Esophagus mucosa (tissue), 1 donor: ENCODE results near the gene SHROOM3. TPM values are rescaled to one million over a fixed set of nuclear protein-coding genes. Genes with fewer than 3 reads are reported as not detected.
A peak's percentile ranks its signal among the peaks of the same experiment; 100 is the strongest.
"Not testable (repeated sequence)": the region's sequence is repeated elsewhere in the genome, so short reads cannot be mapped to it uniquely, and the experiment has no call there.

Experiments
- ATAC-seq: fragments of 200-7000 bp; cut with Tn5 transposase; one replicate; pipeline ENCODE4 v1.9.1; 2020
- total RNA-seq: library from RNA; stranded (reverse); gene quantifications from one replicate; pipeline ENCODE4 v1.2.4, GENCODE V29; 2023
- donor health status: DM: yes; HTN: yes; CAD: no.

The SHROOM3 gene
- total RNA-seq, 1 donor from 2014 or later, result 20.7 TPM

GRCh38 chr4:76699751-76700310, 264.8 kb downstream of the SHROOM3 start:
- no peak for ATAC-seq

GRCh38 chr4:76702440-76703122, 267.6 kb downstream of the SHROOM3 start:
- no peak for ATAC-seq

GRCh38 chr4:76703123-76703490, 268.1 kb downstream of the SHROOM3 start:
- peak; percentile 27 for ATAC-seq

- ATAC-seq, result peak; percentile 63
Observed at GRCh38 chr4:76703676-76704075, 268.6 kb downstream of the SHROOM3 start.

- ATAC-seq, result peak; percentile 87
Observed at GRCh38 chr4:76704133-76704881, 269.3 kb downstream of the SHROOM3 start.

- no peak for ATAC-seq
Observed at GRCh38 chr4:76705472-76705871, 270.4 kb downstream of the SHROOM3 start.

GRCh38 chr4:76706581-76706980, 271.6 kb downstream of the SHROOM3 start:
- ATAC-seq, result no peak

- no peak for ATAC-seq
Observed at GRCh38 chr4:76708971-76709771, 274.1 kb downstream of the SHROOM3 start.

GRCh38 chr4:76709772-76710090, 274.7 kb downstream of the SHROOM3 start:
- ATAC-seq, result no peak

GRCh38 chr4:76712564-76712963, 277.5 kb downstream of the SHROOM3 start:
- peak; percentile 44 for ATAC-seq

GRCh38 chr4:76714226-76714625, 279.2 kb downstream of the SHROOM3 start:
- no peak for ATAC-seq

GRCh38 chr4:76716020-76716419, 281.0 kb downstream of the SHROOM3 start:
- ATAC-seq, result no peak

- no peak for ATAC-seq
Observed at GRCh38 chr4:76716658-76717057, 281.6 kb downstream of the SHROOM3 start.

GRCh38 chr4:76717431-76717830, 282.4 kb downstream of the SHROOM3 start:
- ATAC-seq, result no peak

- no peak for ATAC-seq
Observed at GRCh38 chr4:76718021-76718420, 283.0 kb downstream of the SHROOM3 start.

GRCh38 chr4:76718831-76719230, 283.8 kb downstream of the SHROOM3 start:
- no peak for ATAC-seq

GRCh38 chr4:76720121-76720520, 285.1 kb downstream of the SHROOM3 start:
- ATAC-seq, result no peak

GRCh38 chr4:76722146-76722545, 287.1 kb downstream of the SHROOM3 start:
- ATAC-seq, result not testable (repeated sequence)

- ATAC-seq, result no peak
Observed at GRCh38 chr4:76722838-76723237, 287.8 kb downstream of the SHROOM3 start.

- ATAC-seq, result no peak
Observed at GRCh38 chr4:76723373-76723772, 288.3 kb downstream of the SHROOM3 start.

GRCh38 chr4:76723924-76724323, 288.9 kb downstream of the SHROOM3 start:
- ATAC-seq, result no peak

GRCh38 chr4:76725039-76725438, 290.0 kb downstream of the SHROOM3 start:
- ATAC-seq, result no peak

GRCh38 chr4:76726176-76726575, 291.1 kb downstream of the SHROOM3 start:
- ATAC-seq, result no peak
